Stimulated activated CD4-positive, alpha-beta T cell treated with anti-CD3 and anti-CD28 coated beads, Interleukin-1b, Interleukin-23, amount 100 ng/mL, for 24 hours (primary cell): ENCODE data around the gene VEGFC.

Experiments used
- DNase-seq, 4 experiments: peaks; one replicate each; pipeline ENCODE4 v3.0.0-alpha.2; 2020; ENCODE audit warnings: low read depth in 4 of 4, low spot score in 1 of 4

Gene VEGFC

GRCh38 chr4:176762661-176763308, 29.9 kb downstream of the VEGFC start:
- DNase-seq: no peak

GRCh38 chr4:176761872-176762271, 30.9 kb downstream of the VEGFC start:
- no peak for DNase-seq

GRCh38 chr4:176760471-176760870, 32.3 kb downstream of the VEGFC start:
- DNase-seq: no peak

- DNase-seq: no peak
These were observed 34.0 kb downstream of the VEGFC start for GRCh38 chr4:176758731-176759130.

GRCh38 chr4:176758323-176758722, 34.4 kb downstream of the VEGFC start:
- no peak for DNase-seq

DNA sequence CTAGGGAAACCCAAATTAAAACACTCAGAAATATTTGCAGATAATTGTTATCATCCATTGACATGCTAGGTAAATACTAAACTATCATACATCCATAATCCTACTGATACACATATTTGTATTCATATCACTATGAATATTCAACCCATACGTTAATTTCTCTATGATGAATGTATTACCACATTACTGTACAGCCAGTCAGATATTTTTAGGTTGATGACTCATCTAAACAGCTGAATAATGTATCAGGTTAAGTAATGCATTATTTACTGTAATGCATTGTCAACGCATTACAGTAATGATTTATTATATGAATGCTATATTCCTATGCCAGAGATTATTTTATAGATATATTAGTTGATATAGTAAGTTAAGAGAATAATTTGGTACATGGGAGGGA, 37.1 kb downstream of the VEGFC start:
- DNase-seq: no peak

DNA sequence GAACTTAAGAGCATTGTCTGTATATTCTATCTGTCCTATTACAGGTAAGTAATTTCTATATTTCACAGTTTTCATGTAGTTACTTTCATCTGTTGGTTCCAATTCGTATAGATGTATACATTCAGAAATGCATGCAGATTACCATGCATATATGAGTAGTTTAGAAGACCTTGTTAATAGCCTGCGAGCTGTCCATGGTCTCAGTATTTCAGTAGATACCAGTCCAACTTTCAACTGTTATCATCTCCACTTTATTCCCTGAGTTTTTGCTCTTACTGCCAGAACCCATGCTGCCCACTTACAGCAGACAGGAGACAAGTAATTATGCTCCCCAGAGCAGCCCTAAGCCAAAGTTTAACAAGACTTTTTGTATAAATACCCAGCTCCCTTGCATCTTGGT, 37.7 kb downstream of the VEGFC start:
- DNase-seq: no peak

DNA sequence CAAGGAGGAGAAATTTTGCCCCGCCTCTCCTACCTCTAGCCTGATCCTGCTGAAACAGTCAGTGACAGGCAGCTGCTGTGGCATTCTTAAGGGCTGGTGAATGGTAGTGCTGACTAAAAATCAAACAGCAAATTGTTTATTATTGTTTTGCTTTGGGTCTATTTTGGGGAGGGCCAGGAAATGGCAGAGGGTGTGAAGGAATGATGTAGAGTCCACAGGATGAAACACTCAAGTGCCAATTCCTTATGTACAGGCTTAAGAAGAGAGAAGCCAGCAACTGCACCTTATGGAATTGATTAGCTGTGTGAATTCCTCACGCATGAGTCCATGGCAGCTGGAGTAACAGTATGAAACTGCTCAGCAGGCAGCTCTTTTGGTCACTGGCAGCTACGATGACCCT, 39.7 kb downstream of the VEGFC start:
- no peak for DNase-seq

DNA sequence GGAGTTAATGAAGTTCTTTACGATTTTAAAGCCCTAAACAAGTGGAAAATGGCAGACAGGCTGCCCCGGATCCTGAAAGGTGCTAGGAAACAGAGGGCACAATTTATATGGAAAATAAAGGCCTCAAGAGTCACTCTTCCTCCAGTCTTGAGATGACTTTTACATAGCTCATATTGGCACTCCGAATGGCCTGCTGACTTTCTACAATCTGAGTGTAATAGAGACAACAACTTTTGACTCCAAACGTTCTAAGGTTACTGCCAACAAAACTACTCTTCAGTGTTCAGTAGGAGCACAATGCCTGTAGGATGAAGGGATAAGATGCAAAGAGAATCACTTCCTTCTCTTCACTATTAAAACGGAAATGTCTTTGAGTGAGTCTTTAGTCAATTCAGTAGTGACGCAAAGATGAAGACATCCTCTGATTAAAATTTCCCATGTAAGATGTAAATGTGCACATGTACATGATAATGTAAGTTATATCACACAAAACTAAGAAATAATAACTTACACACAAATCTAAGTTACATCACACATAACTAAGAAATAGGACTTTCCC, 40.5 kb downstream of the VEGFC start:
- no peak for DNase-seq

- DNase-seq: no peak
These were observed 41.7 kb downstream of the VEGFC start for GRCh38 chr4:176751061-176751460.

DNA sequence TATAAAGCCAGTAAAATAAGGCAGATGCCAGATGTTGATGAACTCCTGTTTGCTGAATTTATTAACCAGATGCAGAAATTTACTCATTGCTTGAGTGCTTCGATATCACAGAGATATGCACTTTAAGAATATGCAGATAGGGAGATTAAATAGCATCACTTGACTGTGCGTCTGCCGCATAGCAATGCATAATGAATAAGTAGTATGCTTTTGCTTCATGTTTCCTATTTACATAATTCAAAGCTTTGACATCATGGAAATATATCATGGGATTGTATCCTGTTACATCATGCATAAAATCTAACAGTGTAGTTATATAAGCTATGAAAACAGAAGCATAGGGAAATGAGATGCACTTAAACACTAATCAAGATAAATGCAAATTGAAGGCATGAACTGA, 45.9 kb downstream of the VEGFC start:
- DNase-seq: no peak

- no peak for DNase-seq
These were observed 46.8 kb downstream of the VEGFC start for GRCh38 chr4:176745902-176746301.

DNA sequence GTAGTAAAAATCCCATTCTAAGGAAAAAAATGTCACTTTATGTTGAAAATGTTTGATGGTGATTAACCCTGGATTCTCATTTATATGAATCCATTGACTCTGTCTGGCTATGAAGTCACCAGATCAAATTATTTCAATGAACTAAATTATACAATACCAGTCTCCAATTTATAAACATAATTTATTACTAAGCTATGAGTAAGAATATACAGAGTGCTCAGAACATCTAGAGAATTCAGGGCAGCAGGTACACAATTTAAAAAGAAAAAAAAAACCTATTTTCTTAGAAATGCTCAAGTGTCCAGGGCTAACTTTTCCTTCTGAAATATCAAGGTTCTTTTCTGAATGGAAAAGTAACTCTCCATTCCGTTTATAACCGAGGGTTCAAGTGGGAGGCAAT, 48.6 kb downstream of the VEGFC start:
- DNase-seq: no peak

DNA sequence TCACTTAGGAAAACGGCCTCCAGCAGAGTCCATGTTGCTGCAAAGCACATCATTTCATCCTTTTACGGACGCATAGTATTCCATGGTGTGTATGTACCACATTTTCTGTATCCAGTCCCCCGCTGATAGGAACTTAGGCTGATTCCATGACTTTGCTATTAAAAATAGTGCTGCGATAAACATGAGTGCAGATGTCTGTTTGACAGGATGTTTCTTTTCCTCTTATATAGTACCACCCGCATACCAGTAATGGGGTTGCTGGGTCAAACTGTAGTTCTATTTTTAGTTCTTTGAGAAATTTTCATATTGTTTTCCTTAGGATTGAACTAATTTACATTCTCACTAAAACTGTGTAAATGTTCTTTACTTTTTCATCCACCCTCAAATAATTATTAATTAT, 50.5 kb downstream of the VEGFC start:
- no peak for DNase-seq

- no peak for DNase-seq
These were observed 51.5 kb downstream of the VEGFC start for GRCh38 chr4:176741253-176741652.

DNA sequence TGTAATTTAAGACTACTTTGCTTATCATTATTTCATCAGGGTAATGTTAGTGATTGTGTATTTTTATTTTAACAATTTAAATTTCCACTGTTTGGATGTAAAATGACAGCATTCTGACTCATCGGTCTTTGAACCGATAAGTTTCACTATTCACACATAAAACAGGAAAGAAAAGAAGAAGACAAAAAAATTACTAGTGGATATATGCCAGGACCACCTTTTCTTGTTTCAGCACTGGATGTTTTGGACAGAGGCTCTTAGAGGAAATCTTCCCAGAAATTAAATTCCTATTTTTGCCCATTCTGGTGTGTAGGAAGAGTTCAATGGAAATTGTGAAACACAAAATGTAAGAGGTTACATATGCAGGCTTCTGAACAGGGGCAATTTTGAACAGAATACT, 57.4 kb downstream of the VEGFC start:
- no peak for DNase-seq

DNA sequence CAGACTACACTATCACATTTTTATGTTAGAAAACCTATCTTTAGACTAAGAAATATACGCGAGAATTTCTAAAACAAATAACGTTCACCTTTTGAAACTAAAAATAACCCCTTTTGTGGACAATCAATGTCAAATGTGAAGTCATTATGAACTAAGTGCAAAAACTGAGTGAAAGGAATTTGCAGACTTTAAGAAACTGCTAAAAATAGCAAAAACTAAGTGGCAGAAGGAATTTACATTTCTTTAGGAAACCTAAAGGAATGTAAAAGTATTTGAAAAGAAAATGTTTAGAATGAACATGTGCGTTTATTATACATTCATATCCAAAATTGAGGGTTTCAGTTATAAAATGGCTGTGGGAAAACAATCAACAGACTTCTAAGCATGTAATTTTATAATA, 58.3 kb downstream of the VEGFC start:
- DNase-seq: no peak

DNA sequence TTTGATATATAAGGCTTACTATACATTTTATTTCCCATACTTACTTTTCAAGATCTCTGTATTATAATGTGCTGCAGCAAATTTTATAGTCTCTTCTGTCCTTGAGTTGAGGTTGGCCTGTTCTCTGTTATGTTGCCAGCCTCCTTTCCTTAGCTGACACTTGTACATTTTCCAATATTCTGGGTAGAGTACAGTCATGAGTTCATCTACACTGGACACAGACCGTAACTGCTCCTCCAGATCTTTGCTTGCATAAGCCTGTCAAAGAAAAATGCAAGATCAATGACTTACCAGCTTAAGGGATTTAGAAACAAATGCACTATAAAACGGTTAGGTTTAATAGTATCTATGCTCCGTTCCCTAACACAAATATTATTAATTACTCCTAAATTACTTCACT, 63.2 kb downstream of the VEGFC start:
- DNase-seq: no peak

- no peak for DNase-seq
These were observed 65.9 kb downstream of the VEGFC start for GRCh38 chr4:176726803-176727202.

DNA sequence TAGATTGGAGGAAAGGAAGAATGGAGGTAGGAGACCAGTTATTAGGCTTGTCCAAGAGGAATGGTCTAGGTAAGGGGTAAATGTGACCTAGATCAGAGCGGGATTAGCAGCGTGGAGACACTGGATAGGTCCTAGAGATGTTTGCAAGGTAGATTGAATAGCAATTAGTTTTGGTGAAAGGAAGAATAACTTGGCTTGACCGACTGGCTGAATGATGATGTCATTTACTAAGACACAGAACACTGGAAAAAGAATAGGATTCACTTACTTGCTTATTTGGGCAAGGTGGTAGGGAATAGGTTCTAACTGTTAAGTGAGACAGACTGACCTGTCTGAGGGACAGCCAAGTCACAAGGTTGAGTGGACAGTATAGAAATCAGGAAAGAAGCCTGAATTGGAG, 71.3 kb downstream of the VEGFC start:
- DNase-seq: no peak

- no peak for DNase-seq
These were observed 73.8 kb downstream of the VEGFC start for GRCh38 chr4:176718881-176719280.

GRCh38 chr4:176717237-176717636, 75.5 kb downstream of the VEGFC start:
- DNase-seq: no peak

GRCh38 chr4:176709417-176709816, 83.3 kb downstream of the VEGFC start:
- no peak for DNase-seq
